K562 treated with DMSO at 1 percent for 12 hours (cell line): ENCODE data around the gene ZNF559. TPM values are rescaled to one million over a fixed set of nuclear protein-coding genes. Genes with fewer than 3 reads are reported as not detected.

Experiments
- total RNA-seq: library from RNA; unstranded; fragments of 300-600 nt; gene quantifications from 2 replicates; pipeline ENCODE4 v1.2.3, GENCODE V29; 2022; ENCODE audit not compliant: insufficient read depth

The ZNF559 gene
- 5.8 and 13.4 TPM in 2 replicates for total RNA-seq

GRCh38 chr19:9323919-9324583, at the start of gene ZNF559:
TSS of gene ZNF559 (plus strand) at chr19:9324179. CDS start at chr19:9338550, 14,371 bp downstream.

GRCh38 chr19:9309139-9309973, 14.6 kb upstream of the ZNF559 start, which contains the start of gene ZNF699:
TSS of gene ZNF699 (minus strand) at chr19:9309838. CDS start at chr19:9305119, 4,719 bp downstream.

GRCh38 chr19:9362905-9363304, 38.9 kb downstream of the ZNF559 start, which contains the start of gene ZNF177:
TSS of gene ZNF177 (plus strand) at chr19:9363013. CDS start at chr19:9378312, 15,299 bp downstream.

Other genes with a start within 250 kb of the ZNF559 start
- not detected in 2 replicates for gene OR1M1, start 237.1 kb upstream of the ZNF559 start, total RNA-seq
- not detected in 2 replicates for gene OR7G2, start 216.7 kb upstream of the ZNF559 start, total RNA-seq
- gene OR7G1, start 208.4 kb upstream of the ZNF559 start, total RNA-seq, result not detected in 2 replicates
- gene OR7G3, start 197.2 kb upstream of the ZNF559 start, total RNA-seq, result not detected in 2 replicates
- 7.0 and 26.1 TPM in 2 replicates for gene ZNF317, start 183.8 kb upstream of the ZNF559 start, total RNA-seq
- gene OR7D2, start 145.2 kb upstream of the ZNF559 start, total RNA-seq, result 0.40 and 1.1 TPM in 2 replicates
- not detected in 2 replicates for gene OR7D4, start 104.6 kb upstream of the ZNF559 start, total RNA-seq
- not detected in 2 replicates for gene OR7E24, start 73.2 kb upstream of the ZNF559 start, total RNA-seq
- 0.36 and 2.5 TPM in 2 replicates for gene ZNF699, start 14.3 kb upstream of the ZNF559 start, total RNA-seq
- gene ZNF177, start 38.8 kb downstream of the ZNF559 start, total RNA-seq, result 1.1 and 4.4 TPM in 2 replicates
- 14.3 and 36.8 TPM in 2 replicates for gene ZNF266, start 111.4 kb downstream of the ZNF559 start, total RNA-seq
- 0.53 TPM in 1 of 2 replicates, not detected in the other for gene ZNF560, start 174.4 kb downstream of the ZNF559 start, total RNA-seq
- 3.1 and 6.6 TPM in 2 replicates for gene ZNF426, start 214.5 kb downstream of the ZNF559 start, total RNA-seq